NCI-H2171 (cell line): ENCODE measurements around the gene TEX11.

Experiments used
- DNase-seq: peaks from one replicate; lab custom pipeline; 2025; lab: John Stamatoyannopoulos, UW

Gene TEX11

DNA sequence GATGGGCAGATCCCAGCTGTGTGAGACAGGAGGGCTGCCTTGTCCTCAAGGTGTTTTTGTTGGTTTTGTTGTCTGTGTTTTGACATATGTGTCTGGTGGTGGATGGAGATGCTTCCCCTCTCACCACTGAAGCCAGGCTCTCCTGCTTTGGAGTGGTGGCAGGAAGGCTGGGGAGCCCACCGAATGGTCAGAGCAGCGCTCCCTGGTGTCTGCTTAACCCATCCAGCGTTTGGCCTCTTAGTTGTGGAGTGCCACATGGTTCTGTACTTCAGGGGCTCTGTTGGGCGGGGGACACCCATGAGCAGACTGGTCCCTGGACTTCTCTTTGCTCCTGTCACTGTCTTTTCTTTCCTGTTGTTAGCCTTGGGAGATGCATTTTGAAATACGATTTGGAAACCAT is 412.0 kb downstream of the TEX11 start:
- DNase-seq: no peak

DNA sequence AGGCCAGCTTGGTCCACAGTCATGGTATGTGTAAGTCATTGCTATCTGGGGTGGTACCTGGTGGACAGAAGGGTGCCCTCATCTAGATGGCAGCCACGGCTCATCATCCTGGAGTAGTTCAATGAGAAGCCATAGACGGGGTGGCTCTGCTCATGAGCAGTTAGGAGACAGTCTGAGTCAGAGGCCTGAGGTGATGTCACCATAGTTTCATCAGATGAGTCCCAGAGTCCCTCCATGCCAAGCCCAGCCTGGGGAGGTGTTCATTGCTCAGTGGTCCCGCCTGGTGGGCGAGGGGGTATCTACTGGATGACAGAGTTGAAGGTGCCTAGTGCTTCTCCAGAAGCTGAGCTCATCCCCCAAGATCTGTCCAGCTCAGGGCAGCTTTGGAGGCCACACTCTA is 414.1 kb downstream of the TEX11 start:
- DNase-seq: no peak

DNA sequence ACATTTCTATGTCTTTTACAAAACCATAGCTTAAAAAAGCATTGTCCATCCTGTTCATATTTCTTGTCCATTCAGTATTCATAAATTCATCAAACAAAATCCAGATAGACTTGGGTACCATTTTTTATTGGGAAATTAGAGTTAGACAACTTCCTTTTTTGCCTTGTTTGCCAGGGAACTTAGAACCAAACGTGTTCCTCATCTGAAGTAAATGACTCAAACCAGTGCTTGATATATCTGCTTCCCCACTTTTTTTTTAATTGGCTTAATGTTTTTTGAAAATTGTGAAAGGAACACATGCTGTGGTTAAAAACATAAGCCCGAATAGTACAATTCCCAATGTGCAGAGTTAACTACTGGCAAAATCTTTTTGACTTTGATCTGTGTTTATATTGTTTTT is 419.7 kb downstream of the TEX11 start:
- no peak for DNase-seq

DNA sequence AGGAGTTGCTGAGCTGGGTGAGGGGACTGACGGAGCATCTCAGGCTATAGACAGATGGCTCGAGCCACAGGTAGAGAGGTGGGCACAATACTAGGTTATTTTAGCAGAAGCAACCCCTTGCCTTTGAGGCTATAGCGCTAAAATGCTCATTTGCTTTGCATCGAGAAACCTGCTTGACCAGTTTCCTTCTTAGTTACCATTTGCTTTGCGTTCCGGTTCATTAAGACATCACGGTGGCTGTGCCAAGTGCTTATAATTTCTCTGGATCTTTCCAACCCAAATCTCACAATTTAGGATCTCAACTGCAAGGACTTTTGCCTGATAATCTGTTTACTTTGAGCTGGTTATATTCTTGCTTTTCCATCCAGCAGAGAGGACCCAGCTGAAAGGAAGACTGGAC is 423.0 kb downstream of the TEX11 start:
- no peak for DNase-seq

DNA sequence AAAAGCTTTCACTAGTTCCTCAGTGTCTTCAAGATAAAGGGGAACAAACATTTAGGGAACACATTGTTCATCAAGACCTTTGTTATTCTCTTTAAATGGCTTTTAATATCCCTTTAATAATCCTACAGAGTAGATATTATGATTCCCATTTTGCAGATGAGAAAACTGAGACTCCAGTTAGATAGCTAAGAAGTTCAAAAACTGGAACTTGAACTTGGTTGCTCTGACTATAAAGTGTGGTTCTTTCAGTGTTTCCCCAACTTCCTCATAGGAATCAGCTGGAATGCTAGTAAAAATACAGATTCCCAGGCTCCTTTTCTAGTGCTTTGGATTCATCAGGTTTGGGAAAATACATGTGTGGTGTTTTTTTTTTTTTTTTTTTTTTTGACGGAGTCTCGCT is 426.2 kb downstream of the TEX11 start:
- no peak for DNase-seq

DNA sequence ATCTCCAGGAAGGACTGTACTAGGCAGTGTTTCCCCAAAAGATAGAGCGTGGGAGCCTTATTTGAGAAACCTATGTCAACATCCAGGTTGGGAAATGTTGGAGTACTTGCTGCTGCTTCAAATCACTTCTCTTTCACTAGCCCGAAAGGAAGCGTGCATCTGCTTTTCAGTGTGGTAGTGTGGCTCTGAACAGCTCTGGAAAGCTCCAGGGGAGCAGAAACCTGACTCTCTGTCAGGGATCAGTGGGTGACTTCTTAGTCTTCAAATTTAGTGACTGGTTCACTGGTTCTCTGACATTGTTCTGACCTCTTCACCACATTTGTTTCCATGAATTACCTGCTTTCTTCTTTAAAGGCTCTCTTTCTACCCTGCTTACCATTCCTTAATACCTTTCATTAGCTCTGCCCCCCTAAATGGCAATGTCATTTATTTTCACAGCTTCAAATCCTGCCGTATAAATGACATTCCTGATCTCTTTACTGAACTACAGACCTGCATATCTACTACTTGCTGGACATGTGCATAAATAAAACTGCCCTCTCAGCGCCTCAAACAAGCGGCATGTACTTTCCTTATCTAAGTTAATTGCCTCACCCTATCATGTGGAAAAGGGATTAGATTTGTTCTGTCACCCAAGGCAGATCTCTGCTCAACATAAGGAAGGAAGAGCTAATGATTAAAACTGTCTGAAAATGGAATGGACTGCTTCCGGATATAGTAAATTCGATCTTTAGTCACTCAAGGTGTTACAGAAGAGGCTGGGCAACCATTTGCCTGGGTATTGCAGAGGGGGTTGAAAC is 426.8 kb downstream of the TEX11 start:
- DNase-seq: no peak

DNA sequence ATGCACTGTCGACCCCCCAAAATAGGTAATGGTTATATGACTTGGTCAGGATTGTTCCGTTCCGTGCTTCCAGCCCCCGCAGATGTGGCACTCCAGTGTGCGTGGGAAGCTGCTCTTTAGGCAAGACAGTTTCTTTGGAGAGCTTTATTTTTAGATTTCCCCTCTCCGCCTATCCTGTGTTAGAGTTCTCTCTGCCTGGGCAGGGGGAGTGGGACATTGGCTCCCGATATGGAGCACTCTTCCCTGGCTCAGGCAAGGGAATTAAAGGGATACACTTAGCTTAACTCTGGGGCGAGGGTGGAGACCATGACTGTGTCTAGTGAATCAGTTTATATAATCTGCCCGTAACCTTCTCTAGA is 427.9 kb downstream of the TEX11 start:
- no peak for DNase-seq

DNA sequence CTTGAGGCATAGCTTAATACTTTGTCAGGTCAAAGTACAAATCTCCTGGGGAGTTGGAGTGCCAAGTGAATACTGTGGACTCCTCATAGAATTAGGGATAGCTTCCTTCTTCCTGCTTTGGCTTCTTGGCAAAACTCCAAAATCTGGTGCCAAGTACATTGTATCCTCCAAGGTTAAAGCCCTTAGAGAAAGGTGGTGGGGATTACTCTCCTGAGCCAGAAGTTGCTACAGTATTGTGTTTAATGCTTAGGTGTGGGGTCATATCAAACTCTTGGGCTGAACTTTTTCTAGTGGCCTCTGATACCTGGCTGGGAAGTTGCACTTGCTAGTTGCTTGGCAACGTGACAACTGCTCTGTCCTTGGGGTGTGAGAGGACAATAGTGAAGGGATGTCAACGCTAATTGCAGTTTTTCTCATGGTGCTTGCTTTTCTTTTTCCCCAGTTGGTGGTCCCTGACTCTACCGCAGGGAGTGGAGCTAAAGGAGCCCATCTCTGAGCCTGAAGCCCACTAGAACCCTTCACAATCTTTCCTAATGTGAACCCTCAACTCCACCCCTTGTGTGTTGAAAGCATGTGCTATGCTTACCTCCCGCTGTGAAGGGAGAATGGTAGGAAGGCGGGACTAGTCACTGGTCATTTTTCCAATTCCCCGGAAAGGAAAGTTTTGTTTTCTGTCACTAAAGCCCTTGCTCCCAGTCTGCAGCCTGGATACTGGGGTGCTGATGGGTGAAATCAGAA is 428.4 kb downstream of the TEX11 start:
- no peak for DNase-seq

DNA sequence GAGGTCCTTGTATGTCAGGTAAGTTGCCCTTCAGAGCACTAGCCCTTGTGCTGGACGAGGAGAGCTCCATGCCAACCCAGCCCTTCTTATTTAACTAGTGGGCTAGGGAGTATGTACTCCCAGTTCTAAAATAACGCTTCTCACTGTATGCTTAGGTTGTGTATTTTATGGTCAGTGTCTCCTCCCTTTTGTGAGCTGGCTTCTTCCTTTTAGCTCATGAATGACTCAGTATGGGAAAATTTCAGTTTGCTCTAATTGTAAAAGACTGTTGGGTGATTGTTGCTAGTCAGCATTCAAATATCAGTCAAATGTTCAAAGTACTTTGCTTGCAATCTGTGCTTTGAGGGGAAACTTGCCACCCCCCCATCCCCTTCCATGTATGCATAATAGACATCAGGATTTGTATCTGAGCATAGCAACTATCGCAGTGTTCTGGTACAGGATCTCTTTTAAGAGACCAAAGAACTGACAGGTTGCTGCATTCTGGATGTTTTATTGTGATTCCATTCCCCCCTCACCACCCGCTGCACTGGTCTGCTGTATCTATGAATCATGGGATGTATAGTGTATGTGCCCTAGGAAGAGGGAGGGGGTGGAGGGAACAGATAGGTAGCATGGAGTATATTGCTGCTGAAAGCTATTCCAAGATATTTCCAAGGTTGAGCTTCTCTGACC is 429.1 kb downstream of the TEX11 start:
- DNase-seq: no peak
